Measurements from ENCODE around the gene DNAJA4. TPM values are rescaled to one million over a fixed set of nuclear protein-coding genes. Genes with fewer than 3 reads are reported as not detected.
"Not testable (repeated sequence)": the region's sequence is repeated elsewhere in the genome, so short reads cannot be mapped to it uniquely, and the experiment has no call there.

Gene DNAJA4
- total RNA-seq, 1 donor from 2014 or later, result 17.9 TPM

- intact Hi-C loops (cut with DNase I), result loop anchor here (10.0 kb wide), 1 partner anchor 276 kb away; no protein-coding TSS in a partner anchor
- no peaks in the 10 kb centered on the region for H3K27me3 ChIP-seq
- H3K4me3 ChIP-seq, result no peak overlapping the region
- H3K4me1 ChIP-seq, result no peaks in the 10 kb centered on the region
- no peaks in the 10 kb centered on the region for H3K36me3 ChIP-seq
- H3K9me3 ChIP-seq, result no peaks in the 10 kb centered on the region
- peak; percentile 87 for TF ChIP-seq CTCF (IDR thresholded peaks at IDR 0.05)
- DNase-seq (peak; percentile 92), ATAC-seq (peak; percentile 97)
- H3K27ac ChIP-seq, result no peak overlapping the region
These were observed 23.3 kb upstream of the DNAJA4 start for GRCh38 chr15:78241017-78241416.

- Histone ChIP-seq H3K4me1 (no peaks in the 10 kb centered on the region), H3K9me3 (no peaks in the 10 kb centered on the region), H3K4me3 (no peak overlapping the region), H3K36me3 (no peaks in the 10 kb centered on the region), H3K27ac (no peak overlapping the region), H3K27me3 (no peaks in the 10 kb centered on the region)
- DNase-seq (no peak), ATAC-seq (peak; percentile 21)
- intact Hi-C loops (cut with DNase I), result loop anchor here (10.0 kb wide), 1 partner anchor 277 kb away; no protein-coding TSS in a partner anchor
- TF ChIP-seq CTCF (IDR thresholded peaks at IDR 0.05), result peak; percentile 24
These were observed 22.2 kb upstream of the DNAJA4 start for GRCh38 chr15:78242128-78242527.

- no peaks in the 10 kb centered on the region for H3K9me3 ChIP-seq
- TF ChIP-seq CTCF (IDR thresholded peaks at IDR 0.05), result no peak
- H3K4me1 ChIP-seq, result no peaks in the 10 kb centered on the region
- H3K27ac ChIP-seq, result no peak overlapping the region
- ATAC-seq (no peak), DNase-seq (no peak)
- no peaks in the 10 kb centered on the region for H3K36me3 ChIP-seq
- intact Hi-C loops (cut with DNase I), result loop anchor here (10.0 kb wide), 1 partner anchor 278 kb away; no protein-coding TSS in a partner anchor
- no peaks in the 10 kb centered on the region for H3K27me3 ChIP-seq
- H3K4me3 ChIP-seq, result no peak overlapping the region
These were observed 21.3 kb upstream of the DNAJA4 start for GRCh38 chr15:78243058-78243457.

- TF ChIP-seq CTCF (IDR thresholded peaks at IDR 0.05), result no peak
- no peak overlapping the region for H3K27ac ChIP-seq
- ATAC-seq (peak; percentile 7), DNase-seq (no peak)
- H3K4me1 ChIP-seq, result no peaks in the 10 kb centered on the region
- no peaks in the 10 kb centered on the region for H3K27me3 ChIP-seq
- intact Hi-C loops (cut with DNase I), result loop anchor here (10.0 kb wide), 1 partner anchor 279 kb away; no protein-coding TSS in a partner anchor
- H3K36me3 ChIP-seq, result no peaks in the 10 kb centered on the region
- H3K9me3 ChIP-seq, result no peaks in the 10 kb centered on the region
- no peak overlapping the region for H3K4me3 ChIP-seq
These were observed 20.8 kb upstream of the DNAJA4 start for GRCh38 chr15:78243491-78243941.

GRCh38 chr15:78244101-78244500 is 20.3 kb upstream of the DNAJA4 start:
- Histone ChIP-seq H3K27me3 (no peaks in the 10 kb centered on the region), H3K27ac (no peak overlapping the region), H3K4me1 (no peaks in the 10 kb centered on the region), H3K4me3 (no peak overlapping the region), H3K36me3 (no peaks in the 10 kb centered on the region), H3K9me3 (no peaks in the 10 kb centered on the region)
- DNase-seq (no peak), ATAC-seq (no peak)
- intact Hi-C loops (cut with DNase I), result loop anchor here (10.0 kb wide), 1 partner anchor 279 kb away; no protein-coding TSS in a partner anchor
- no peak for TF ChIP-seq CTCF (IDR thresholded peaks at IDR 0.05)

- no peak for ATAC-seq
- no peaks in the 10 kb centered on the region for H3K36me3 ChIP-seq
- intact Hi-C loops (cut with DNase I), result loop anchor here (10.0 kb wide), 1 partner anchor 280 kb away; no protein-coding TSS in a partner anchor
These were observed 19.5 kb upstream of the DNAJA4 start for GRCh38 chr15:78244893-78245292.

GRCh38 chr15:78245392-78245791 is 19.0 kb upstream of the DNAJA4 start:
- not testable (repeated sequence) for H3K27ac ChIP-seq, H3K36me3 ChIP-seq, H3K4me1 ChIP-seq, H3K9me3 ChIP-seq, H3K27me3 ChIP-seq, DNase-seq, H3K4me3 ChIP-seq, ATAC-seq
- intact Hi-C loops (cut with DNase I), result loop anchor here (10.0 kb wide), 1 partner anchor 281 kb away; no protein-coding TSS in a partner anchor

More at GRCh38 chr15:78244893-78245292, 19.5 kb upstream of the DNAJA4 start:
- Histone ChIP-seq H3K4me3 (no peak overlapping the region), H3K9me3 (no peaks in the 10 kb centered on the region), H3K27ac (no peak overlapping the region), H3K4me1 (no peaks in the 10 kb centered on the region), H3K27me3 (no peaks in the 10 kb centered on the region)
- TF ChIP-seq CTCF (IDR thresholded peaks at IDR 0.05), result no peak
- no peak for DNase-seq

- H3K9me3 ChIP-seq, H3K27me3 ChIP-seq, H3K4me3 ChIP-seq, H3K36me3 ChIP-seq, H3K27ac ChIP-seq, ATAC-seq, DNase-seq, H3K4me1 ChIP-seq: not testable (repeated sequence)
- intact Hi-C loops (cut with DNase I), result loop anchor here (10.0 kb wide), 1 partner anchor 281 kb away; no protein-coding TSS in a partner anchor
These were observed 18.3 kb upstream of the DNAJA4 start for GRCh38 chr15:78245976-78246620.

Measured in upper lobe of right lung (tissue), 1 donor.